CD14-positive monocyte (primary cell): ENCODE data around the gene GDF9. TPM values are rescaled to one million over a fixed set of nuclear protein-coding genes. Genes with fewer than 3 reads are reported as not detected.

Source experiments
- DNase-seq, 3 donors: peaks; one replicate each; pipeline ENCODE4 v3.0.0-alpha.2; 2011 to 2022
- H2AFZ ChIP-seq: 2 replicates; pipeline ENCODE4 v1.6.0; 2012; ENCODE audit warnings: mild to moderate bottlenecking, low read depth, low read length, inconsistent platforms; ENCODE audit not compliant: insufficient read depth, poor library complexity, severe bottlenecking
- H3K27ac ChIP-seq, 2 donors: 1 replicate in 1 of 2; 2 replicates in 1 of 2; pipeline ENCODE4 v1.5.1; 2012 to 2013; ENCODE audit warnings: low read length in 2 of 2, control low read depth in 1 of 2, inconsistent platforms in 1 of 2, low read depth in 1 of 2, mild to moderate bottlenecking in 1 of 2
- H3K27me3 ChIP-seq, 2 donors: one replicate each; pipeline versions ENCODE4 v1.6.0 to v1.6.1; 2011 to 2013; ENCODE audit warnings: low read length in 2 of 2; ENCODE audit not compliant: control insufficient read depth in 2 of 2, insufficient read depth in 2 of 2
- H3K36me3 ChIP-seq, 2 donors: replicated peaks in 1 of 2; 1 replicate in 1 of 2; 2 replicates in 1 of 2; pipeline versions ENCODE4 v1.5.1 to v1.6.1; 2012 to 2013; ENCODE audit warnings: low read length in 2 of 2, control low read depth in 1 of 2, inconsistent platforms in 1 of 2, mild to moderate bottlenecking in 1 of 2; ENCODE audit not compliant: insufficient read depth in 2 of 2, control insufficient read depth in 1 of 2
- H3K4me1 ChIP-seq, 2 donors: 1 replicate in 1 of 2; 2 replicates in 1 of 2; pipeline versions ENCODE4 v1.5.1 to v1.6.1; 2012 to 2013; ENCODE audit warnings: low read length in 2 of 2, control low read depth in 1 of 2, inconsistent platforms in 1 of 2, mild to moderate bottlenecking in 1 of 2, moderate library complexity in 1 of 2; ENCODE audit not compliant: insufficient read depth in 2 of 2, control insufficient read depth in 1 of 2
- H3K4me2 ChIP-seq: replicated peaks from 2 replicates; pipeline ENCODE3; 2012; ENCODE audit warnings: low read length, moderate library complexity, mild to moderate bottlenecking; ENCODE audit not compliant: poor library complexity, severe bottlenecking; ENCODE audit errors: extremely low read depth
- H3K4me3 ChIP-seq, 3 experiments: fragments of 200-600 bp in 1 of 3; sonication (generic) in 1 of 3; replicated peaks in 1 of 3; 1 replicate in 2 of 3; 2 replicates in 1 of 3; pipeline ENCODE4 v1.5.1; 2011 to 2013; ENCODE audit warnings: low read length in 3 of 3, mild to moderate bottlenecking in 3 of 3, control low read depth in 2 of 3, low read depth in 2 of 3, inconsistent platforms in 1 of 3, moderate library complexity in 1 of 3
- H3K79me2 ChIP-seq: 2 replicates; pipeline ENCODE4 v1.6.0; 2012; ENCODE audit warnings: mild to moderate bottlenecking, control low read depth, inconsistent platforms, low read length, moderate library complexity; ENCODE audit not compliant: insufficient read depth
- H3K9ac ChIP-seq: 2 replicates; pipeline ENCODE4 v1.6.0; 2017; ENCODE audit warnings: low read length, mild to moderate bottlenecking; ENCODE audit not compliant: insufficient read depth, poor library complexity, severe bottlenecking
- H3K9me3 ChIP-seq, 2 donors: replicated peaks in 1 of 2; 1 replicate in 1 of 2; 2 replicates in 1 of 2; pipeline versions ENCODE4 v1.5.1 to v1.6.1; 2012 to 2013; ENCODE audit warnings: low read length in 2 of 2, control low read depth in 1 of 2; ENCODE audit not compliant: control insufficient read depth in 1 of 2, insufficient read depth in 1 of 2
- H4K20me1 ChIP-seq: 2 replicates; pipeline ENCODE4 v1.6.0; 2012; ENCODE audit warnings: mild to moderate bottlenecking, low read length, control low read depth, moderate library complexity; ENCODE audit not compliant: insufficient read depth
- H3K27ac Mint-ChIP-seq, 7 donors: one replicate each; pipeline ENCODE4 v1.8.0; 2020; ENCODE audit warnings: mild to moderate bottlenecking in 7 of 7, mixed read lengths in 7 of 7, moderate library complexity in 6 of 7, inconsistent platforms in 2 of 7
- H3K27me3 Mint-ChIP-seq, 3 donors: one replicate each; pipeline ENCODE4 v1.8.0; 2021 to 2022; ENCODE audit warnings: low read depth in 3 of 3, mild to moderate bottlenecking in 3 of 3, mixed read lengths in 3 of 3, moderate library complexity in 3 of 3, inconsistent platforms in 1 of 3
- H3K36me3 Mint-ChIP-seq, 2 donors: one replicate each; pipeline ENCODE4 v1.8.0; 2020; ENCODE audit warnings: mixed read lengths in 2 of 2, inconsistent platforms in 1 of 2, mild to moderate bottlenecking in 1 of 2
- H3K4me1 Mint-ChIP-seq: one replicate; pipeline ENCODE4 v1.8.0; 2020; ENCODE audit warnings: mild to moderate bottlenecking, mixed read lengths
- H3K4me3 Mint-ChIP-seq, 2 donors: one replicate each; pipeline ENCODE4 v1.8.0; 2020; ENCODE audit warnings: mild to moderate bottlenecking in 2 of 2, mixed read lengths in 2 of 2, moderate library complexity in 1 of 2
- H3K9me3 Mint-ChIP-seq, 7 donors: one replicate each; pipeline ENCODE4 v1.8.0; 2020 to 2022; ENCODE audit warnings: mixed read lengths in 7 of 7, mild to moderate bottlenecking in 6 of 7, moderate library complexity in 6 of 7, inconsistent platforms in 2 of 7
- WGBS: methylation state at CpG from one replicate; pipeline ENCODE4 v1.1.5; 2013; ENCODE audit warnings: missing lambda C conversion rate; ENCODE audit not compliant: insufficient coverage; 5-methylcytosine and 5-hydroxymethylcytosine counted together
- intact Hi-C, 2 donors: fragments of 100-400 bp; cut with micrococcal nuclease; formaldehyde crosslinking; loops; one replicate each; pipeline versions ENCODE4 v1.15.0 to v1.15.1; 2023
- polyA plus RNA-seq, 3 donors: library from polyadenylated mRNA; depleted of rRNA in 1 of 3; unstranded in 2 of 3; stranded (reverse) in 1 of 3; fragments of 300-500 nt in 2 of 3; fragments of >200 nt in 1 of 3; fragmentation: Illumina TruSeq in 2 of 3; gene quantifications; 1 replicate in 2 of 3; 2 replicates in 1 of 3; pipeline ENCODE4 v1.2.3, GENCODE V29; 2012 to 2021
- TF ChIP-seq, protein P1 (sequence below): fragments of 200-600 bp; IDR thresholded peaks from one replicate; pipeline ENCODE4 v1.8.0; 2022; ENCODE audit warnings: antibody characterized with exemption, mild to moderate bottlenecking

Gene GDF9
- polyA plus RNA-seq, 3 donors: 0.55 TPM; not detected in 2

DNA sequence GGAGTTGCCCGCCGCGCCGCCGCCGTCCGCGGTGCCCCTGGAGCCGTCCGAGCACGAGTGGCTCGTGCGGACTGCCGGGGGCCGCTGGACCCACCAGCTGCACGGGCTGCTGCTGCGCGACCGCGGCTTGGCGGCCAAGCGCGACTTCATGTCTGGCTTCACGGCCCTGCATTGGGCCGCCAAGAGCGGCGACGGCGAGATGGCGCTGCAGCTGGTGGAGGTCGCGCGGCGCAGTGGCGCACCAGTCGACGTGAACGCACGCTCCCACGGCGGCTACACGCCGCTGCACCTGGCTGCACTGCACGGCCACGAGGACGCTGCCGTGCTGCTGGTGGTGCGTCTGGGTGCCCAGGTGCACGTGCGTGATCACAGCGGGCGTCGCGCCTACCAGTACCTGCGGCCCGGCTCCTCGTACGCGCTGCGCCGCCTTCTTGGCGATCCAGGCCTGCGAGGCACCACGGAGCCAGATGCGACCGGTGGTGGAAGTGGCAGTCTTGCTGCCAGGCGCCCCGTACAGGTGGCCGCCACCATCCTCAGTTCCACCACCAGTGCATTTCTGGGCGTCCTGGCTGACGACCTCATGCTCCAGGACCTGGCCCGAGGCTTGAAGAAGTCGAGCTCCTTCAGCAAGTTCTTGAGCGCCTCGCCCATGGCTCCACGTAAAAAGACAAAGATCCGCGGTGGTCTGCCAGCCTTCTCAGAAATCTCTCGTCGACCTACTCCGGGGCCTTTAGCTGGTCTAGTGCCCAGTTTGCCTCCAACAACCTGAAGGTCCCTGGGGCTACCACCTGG is 51.6 kb downstream of the GDF9 start:
- peak overlapping the region; percentile 57 for H3K4me2 ChIP-seq
- H3K9me3 ChIP-seq: peaks cover 4 to 19% of the 10 kb centered on the region in 2 donors
- Mint-ChIP-seq H3K4me1 (peaks cover 20% of the 10 kb centered on the region), H3K36me3 (peaks cover 6 to 14% of the 10 kb centered on the region in 2 donors), H3K4me3 (peak overlapping the region; percentile 16 to 87), H3K9me3 (peaks cover 0 to 26% (median 12%) of the 10 kb centered on the region in 7 donors), H3K27me3 (peaks cover 71 to 75% (median 72%) of the 10 kb centered on the region in 3 donors), H3K27ac (no peak overlapping the region)
- no peaks in the 10 kb centered on the region for H4K20me1 ChIP-seq
- TF ChIP-seq, protein P1, sequence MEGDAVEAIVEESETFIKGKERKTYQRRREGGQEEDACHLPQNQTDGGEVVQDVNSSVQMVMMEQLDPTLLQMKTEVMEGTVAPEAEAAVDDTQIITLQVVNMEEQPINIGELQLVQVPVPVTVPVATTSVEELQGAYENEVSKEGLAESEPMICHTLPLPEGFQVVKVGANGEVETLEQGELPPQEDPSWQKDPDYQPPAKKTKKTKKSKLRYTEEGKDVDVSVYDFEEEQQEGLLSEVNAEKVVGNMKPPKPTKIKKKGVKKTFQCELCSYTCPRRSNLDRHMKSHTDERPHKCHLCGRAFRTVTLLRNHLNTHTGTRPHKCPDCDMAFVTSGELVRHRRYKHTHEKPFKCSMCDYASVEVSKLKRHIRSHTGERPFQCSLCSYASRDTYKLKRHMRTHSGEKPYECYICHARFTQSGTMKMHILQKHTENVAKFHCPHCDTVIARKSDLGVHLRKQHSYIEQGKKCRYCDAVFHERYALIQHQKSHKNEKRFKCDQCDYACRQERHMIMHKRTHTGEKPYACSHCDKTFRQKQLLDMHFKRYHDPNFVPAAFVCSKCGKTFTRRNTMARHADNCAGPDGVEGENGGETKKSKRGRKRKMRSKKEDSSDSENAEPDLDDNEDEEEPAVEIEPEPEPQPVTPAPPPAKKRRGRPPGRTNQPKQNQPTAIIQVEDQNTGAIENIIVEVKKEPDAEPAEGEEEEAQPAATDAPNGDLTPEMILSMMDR: no peak
- no peak for DNase-seq
- WGBS: 65% methylated on average over 79 of the region's 81 CpGs
- H3K4me1 ChIP-seq: peaks cover 5 to 27% of the 10 kb centered on the region in 2 donors
- H3K79me2 ChIP-seq: no peaks in the 10 kb centered on the region
- no peak overlapping the region for H3K9ac ChIP-seq
- H3K27ac ChIP-seq: no peak overlapping the region
- H3K4me3 ChIP-seq: no peak overlapping the region
- H2AFZ ChIP-seq: peak overlapping the region; percentile 51
- intact Hi-C loops: loop anchor here in 1 of 2 donors (10.0 kb wide), 1 partner anchor 310 kb away; no protein-coding TSS in a partner anchor
- peaks cover 49 to 82% of the 10 kb centered on the region in 2 donors for H3K27me3 ChIP-seq
- no peaks in the 10 kb centered on the region for H3K36me3 ChIP-seq

DNA sequence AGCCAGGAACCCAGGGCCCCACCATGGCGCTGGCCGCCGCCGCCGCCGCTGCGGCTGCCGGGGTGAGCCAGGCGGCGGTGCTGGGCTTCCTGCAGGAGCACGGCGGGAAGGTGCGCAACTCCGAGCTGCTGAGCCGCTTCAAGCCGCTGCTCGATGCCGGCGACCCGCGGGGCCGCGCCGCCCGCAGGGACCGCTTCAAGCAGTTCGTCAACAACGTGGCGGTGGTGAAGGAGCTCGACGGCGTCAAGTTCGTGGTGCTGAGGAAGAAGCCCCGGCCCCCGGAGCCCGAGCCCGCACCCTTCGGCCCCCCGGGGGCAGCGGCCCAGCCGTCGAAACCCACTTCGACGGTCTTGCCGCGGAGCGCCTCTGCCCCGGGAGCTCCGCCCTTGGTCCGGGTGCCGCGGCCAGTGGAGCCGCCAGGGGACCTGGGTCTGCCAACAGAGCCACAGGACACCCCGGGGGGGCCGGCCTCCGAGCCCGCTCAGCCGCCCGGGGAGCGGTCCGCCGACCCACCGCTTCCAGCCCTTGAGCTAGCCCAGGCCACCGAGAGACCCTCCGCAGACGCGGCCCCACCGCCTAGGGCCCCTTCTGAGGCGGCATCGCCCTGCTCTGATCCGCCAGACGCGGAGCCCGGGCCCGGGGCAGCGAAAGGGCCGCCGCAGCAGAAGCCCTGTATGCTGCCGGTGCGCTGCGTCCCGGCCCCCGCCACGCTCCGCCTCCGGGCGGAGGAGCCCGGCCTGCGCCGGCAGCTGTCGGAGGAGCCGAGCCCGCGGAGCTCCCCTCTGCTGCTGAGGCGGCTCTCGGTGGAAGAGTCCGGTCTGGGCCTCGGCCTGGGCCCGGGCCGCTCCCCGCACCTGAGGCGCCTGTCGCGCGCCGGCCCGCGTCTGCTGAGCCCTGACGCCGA is 52.4 kb downstream of the GDF9 start:
- peak overlapping the region; percentile 8 for H3K9ac ChIP-seq
- H3K79me2 ChIP-seq: no peaks in the 10 kb centered on the region
- H3K4me2 ChIP-seq: peak overlapping the region; percentile 57
- H3K4me3 Mint-ChIP-seq: peak overlapping the region in 1 of 2 donors; percentile 65
- no peak for DNase-seq
- H3K4me1 Mint-ChIP-seq: peaks cover 14% of the 10 kb centered on the region
- H3K4me1 ChIP-seq: peaks cover 0 to 23% of the 10 kb centered on the region in 2 donors
- H3K9me3 Mint-ChIP-seq: peaks cover 0 to 21% (median 9%) of the 10 kb centered on the region in 7 donors
- peaks cover 46 to 82% of the 10 kb centered on the region in 2 donors for H3K27me3 ChIP-seq
- peaks cover 4 to 19% of the 10 kb centered on the region in 2 donors for H3K9me3 ChIP-seq
- no peak overlapping the region for H3K27ac Mint-ChIP-seq
- intact Hi-C loops: loop anchor here in 1 of 2 donors (10.0 kb wide), 1 partner anchor 309 kb away; no protein-coding TSS in a partner anchor
- no peaks in the 10 kb centered on the region for H4K20me1 ChIP-seq
- TF ChIP-seq, protein P1: no peak
- H3K36me3 Mint-ChIP-seq: peaks cover 6 to 14% of the 10 kb centered on the region in 2 donors
- H3K36me3 ChIP-seq: no peaks in the 10 kb centered on the region
- 10% methylated on average over 110 of the region's 110 CpGs for WGBS
- H3K27me3 Mint-ChIP-seq: peaks cover 70 to 75% (median 71%) of the 10 kb centered on the region in 3 donors
- H3K27ac ChIP-seq: no peak overlapping the region
- H2AFZ ChIP-seq: peak overlapping the region; percentile 51
- peak overlapping the region in 1 of 3 experiments; percentile 50 for H3K4me3 ChIP-seq
